Measurements from ENCODE around the gene PNPLA8. TPM values are rescaled to one million over a fixed set of nuclear protein-coding genes. Genes with fewer than 3 reads are reported as not detected.
A peak's percentile ranks its signal among the peaks of the same experiment; 100 is the strongest.

PNPLA8 gene
- total and polyA plus RNA-seq, 2 donors (not counting 3 experiments of a cell fraction or from before 2014, with no cell fraction given), result 5.9 to 19.9 TPM

DNA sequence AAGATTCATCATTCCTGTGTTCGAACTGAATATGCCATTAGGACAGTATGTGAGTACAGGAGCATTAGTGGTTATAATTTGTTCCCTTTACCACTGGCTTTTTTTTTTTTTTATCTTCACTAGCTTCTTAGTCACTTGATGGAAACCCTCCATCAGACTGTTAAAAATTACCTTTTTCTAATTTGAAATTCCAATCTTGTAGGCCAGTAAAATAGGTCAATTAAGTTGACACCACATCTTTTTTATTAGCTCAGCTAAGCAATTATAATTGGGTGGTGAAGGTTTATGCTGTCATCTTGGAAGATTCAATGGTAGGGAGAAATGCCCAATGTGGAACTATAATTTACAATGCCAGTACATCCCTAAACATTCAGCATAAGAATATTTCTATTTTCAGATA lies 75.8 kb downstream of the PNPLA8 start:
- no peak for DNase-seq (ENCODE audit: low read depth, low spot score)
- H3K9ac ChIP-seq (replicated peaks; ENCODE audit: extremely low read depth, insufficient read depth, low read length), result no peak overlapping the region
- peaks cover 43% of the 10 kb centered on the region for H3K4me1 ChIP-seq (ENCODE audit: control insufficient read depth, extremely low read depth, insufficient read depth, low read length)
- H3K36me3 ChIP-seq (ENCODE audit: control insufficient read depth in 2 of 2, extremely low read depth in 1 of 2, insufficient read depth in 2 of 2, low read length in 2 of 2), result no peaks in the 10 kb centered on the region
- no peaks in the 10 kb centered on the region for H4K20me1 ChIP-seq (replicated peaks; ENCODE audit: control insufficient read depth, extremely low read depth, insufficient read depth, low read length)
- intact Hi-C loops (cut with micrococcal nuclease) (no loop called here), dilution Hi-C loops (cut with MboI; ENCODE audit: extremely low pct_ligation_motif_present, low sequenced_read_pairs) (no loop called here)
- H3K4me3 ChIP-seq (replicated peaks in 1 of 3; ENCODE audit: insufficient read depth in 1 of 3, low read depth in 1 of 3, low read length in 3 of 3), result no peak overlapping the region
- H3K27me3 ChIP-seq (ENCODE audit: control insufficient read depth in 2 of 2, insufficient read depth in 2 of 2, low read length in 2 of 2), result no peaks in the 10 kb centered on the region
- H2AFZ ChIP-seq (ENCODE audit: low read depth, low read length), result no peak overlapping the region
- ChIA-PET POLR2A (no interaction called here), CTCF (interaction anchor here (0.9 kb wide), 1 partner anchor 31 kb away, joined by 3 read pairs; no protein-coding TSS in a partner anchor)
- FAIRE-seq, result no peak
- H3K79me2 ChIP-seq (ENCODE audit: control insufficient read depth, insufficient read depth, low read length), result peaks cover 98% of the 10 kb centered on the region
- no TSS peak for BruUV-seq (replicated peaks)
- peak overlapping the region; percentile 59 for H3K27ac ChIP-seq (ENCODE audit: insufficient read depth, low read depth, low read length)
- H3K9me1 ChIP-seq (replicated peaks; ENCODE audit: control insufficient read depth, extremely low read depth, insufficient read depth, low read length), result no peaks in the 10 kb centered on the region
- no peak overlapping the region for H3K4me2 ChIP-seq (ENCODE audit: insufficient read depth, low read length)
- no peak for TF ChIP-seq FOS (IDR thresholded peaks at IDR 0.05; ENCODE audit: borderline replicate concordance, insufficient read depth, low read length)
- no peak for TF ChIP-seq MYC (IDR thresholded peaks at IDR 0.05; ENCODE audit: low read depth, low read length)
- TF ChIP-seq, protein P1, sequence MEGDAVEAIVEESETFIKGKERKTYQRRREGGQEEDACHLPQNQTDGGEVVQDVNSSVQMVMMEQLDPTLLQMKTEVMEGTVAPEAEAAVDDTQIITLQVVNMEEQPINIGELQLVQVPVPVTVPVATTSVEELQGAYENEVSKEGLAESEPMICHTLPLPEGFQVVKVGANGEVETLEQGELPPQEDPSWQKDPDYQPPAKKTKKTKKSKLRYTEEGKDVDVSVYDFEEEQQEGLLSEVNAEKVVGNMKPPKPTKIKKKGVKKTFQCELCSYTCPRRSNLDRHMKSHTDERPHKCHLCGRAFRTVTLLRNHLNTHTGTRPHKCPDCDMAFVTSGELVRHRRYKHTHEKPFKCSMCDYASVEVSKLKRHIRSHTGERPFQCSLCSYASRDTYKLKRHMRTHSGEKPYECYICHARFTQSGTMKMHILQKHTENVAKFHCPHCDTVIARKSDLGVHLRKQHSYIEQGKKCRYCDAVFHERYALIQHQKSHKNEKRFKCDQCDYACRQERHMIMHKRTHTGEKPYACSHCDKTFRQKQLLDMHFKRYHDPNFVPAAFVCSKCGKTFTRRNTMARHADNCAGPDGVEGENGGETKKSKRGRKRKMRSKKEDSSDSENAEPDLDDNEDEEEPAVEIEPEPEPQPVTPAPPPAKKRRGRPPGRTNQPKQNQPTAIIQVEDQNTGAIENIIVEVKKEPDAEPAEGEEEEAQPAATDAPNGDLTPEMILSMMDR (IDR thresholded peaks at IDR 0.05; ENCODE audit: extremely low read depth in 1 of 2, insufficient read depth in 1 of 2, low read depth in 1 of 2, low read length in 2 of 2), result no peak
- TF ChIP-seq, protein P2, sequence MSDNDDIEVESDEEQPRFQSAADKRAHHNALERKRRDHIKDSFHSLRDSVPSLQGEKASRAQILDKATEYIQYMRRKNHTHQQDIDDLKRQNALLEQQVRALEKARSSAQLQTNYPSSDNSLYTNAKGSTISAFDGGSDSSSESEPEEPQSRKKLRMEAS (IDR thresholded peaks at IDR 0.05; ENCODE audit: insufficient read depth, insufficient read length), result no peak
- TF ChIP-seq EZH2 (IDR thresholded peaks at IDR 0.05; ENCODE audit: borderline replicate concordance, low read depth, low read length, severe bottlenecking), result no peak
- no peak for TF ChIP-seq POLR2A (IDR thresholded peaks at IDR 0.05; ENCODE audit: low read depth, low read length)
- no peak for TF ChIP-seq GATA2 (IDR thresholded peaks at IDR 0.05; ENCODE audit: insufficient read depth, insufficient read length, low read depth, low read length)
- TF ChIP-seq POLR2AphosphoS5 (IDR thresholded peaks at IDR 0.05; ENCODE audit: insufficient read depth, low read depth, low read length), result no peak
- no peak for TF ChIP-seq JUN (IDR thresholded peaks at IDR 0.05; ENCODE audit: borderline replicate concordance, insufficient read depth, insufficient read length, low read depth)
- no peaks in the 10 kb centered on the region for H3K9me3 ChIP-seq (replicated peaks; ENCODE audit: control insufficient read depth, insufficient read depth, low read length)

Measured in endothelial cell of umbilical vein (primary cell).